IMR-90 (cell line): Measurements from ENCODE around the gene IPO7. TPM values are rescaled to one million over a fixed set of nuclear protein-coding genes. Genes with fewer than 3 reads are reported as not detected.
"Not testable (repeated sequence)": the region's sequence is repeated elsewhere in the genome, so short reads cannot be mapped to it uniquely, and the experiment has no call there.

ENCODE experiments used
- ATAC-seq: fragments of 200-7000 bp; cut with Tn5 transposase; 2 replicates; pipeline ENCODE4 v1.9.1; 2020; ENCODE audit warnings: low read depth, mild to moderate bottlenecking, moderate library complexity
- BruUV-seq: library from RNA; stranded (reverse); fragments of 400-500 nt; replicated peaks from 2 replicates; lab custom pipeline; 2021; lab: Mats Ljungman, UMichigan
- CTCF ChIA-PET: fragments of 300-600 bp; formaldehyde crosslinking; extraction: SDS; loops from one replicate; lab custom pipeline; 2021; ENCODE audit warnings: antibody characterized with exemption; lab: Yijun Ruan, JAX
- POLR2A ChIA-PET: fragments of 300-600 bp; sonication (Branson Sonifier 250); formaldehyde crosslinking; loops from one replicate; lab custom pipeline; 2022; ENCODE audit warnings: antibody characterized with exemption; ENCODE audit not compliant: unreplicated experiment; lab: Charles Lee
- DNase-seq: peaks from one replicate; pipeline ENCODE4 v3.0.0; 2013
- H2AFZ ChIP-seq: replicated peaks from 2 replicates; pipeline ENCODE3; 2013; ENCODE audit warnings: low read length, mild to moderate bottlenecking; ENCODE audit not compliant: poor library complexity
- H2AK5ac ChIP-seq: 2 replicates; pipeline ENCODE4 v1.6.1; 2013; ENCODE audit warnings: low read depth, low read length, inconsistent platforms
- H2AK9ac ChIP-seq: replicated peaks from 2 replicates; pipeline ENCODE3; 2013; ENCODE audit warnings: mild to moderate bottlenecking, low read depth, low read length, moderate library complexity; ENCODE audit not compliant: poor library complexity
- H2BK120ac ChIP-seq: 2 replicates; pipeline ENCODE4 v1.6.1; 2013; ENCODE audit warnings: low read depth, low read length, inconsistent platforms
- H2BK15ac ChIP-seq: 3 replicates; pipeline ENCODE4 v1.6.1; 2013; ENCODE audit warnings: low read depth, low read length, inconsistent platforms
- H2BK20ac ChIP-seq: 2 replicates; pipeline ENCODE4 v1.6.1; 2013; ENCODE audit warnings: low read depth, mild to moderate bottlenecking, inconsistent platforms, low read length, moderate library complexity
- H2BK5ac ChIP-seq: 2 replicates; pipeline ENCODE4 v1.6.1; 2013; ENCODE audit warnings: mild to moderate bottlenecking, low read depth, low read length, inconsistent platforms; ENCODE audit not compliant: poor library complexity, severe bottlenecking
- H3K14ac ChIP-seq: replicated peaks from 2 replicates; pipeline ENCODE4 v1.6.1; 2013; ENCODE audit warnings: low read depth, low read length, inconsistent platforms
- H3K18ac ChIP-seq: 2 replicates; pipeline ENCODE4 v1.6.1; 2013; ENCODE audit warnings: low read depth, low read length, control low read depth
- H3K23ac ChIP-seq: 2 replicates; pipeline ENCODE4 v1.6.1; 2013; ENCODE audit warnings: low read depth, low read length, inconsistent platforms
- H3K27ac ChIP-seq: 2 replicates; pipeline ENCODE4 v1.5.1; 2013; ENCODE audit warnings: mild to moderate bottlenecking, control low read depth, low read length; ENCODE audit not compliant: insufficient read depth
- H3K27me3 ChIP-seq: 2 replicates; pipeline ENCODE4 v1.6.1; 2013; ENCODE audit warnings: low read length; ENCODE audit not compliant: control insufficient read depth, insufficient read depth
- H3K36me3 ChIP-seq: 2 replicates; pipeline ENCODE4 v1.6.1; 2013; ENCODE audit warnings: low read length, mixed read lengths; ENCODE audit not compliant: control insufficient read depth, insufficient read depth
- H3K4ac ChIP-seq: 2 replicates; pipeline ENCODE4 v1.6.1; 2013; ENCODE audit warnings: low read depth, low read length, inconsistent platforms
- H3K4me1 ChIP-seq: 2 replicates; pipeline ENCODE4 v1.6.1; 2013; ENCODE audit warnings: low read length, mixed read lengths; ENCODE audit not compliant: control insufficient read depth, insufficient read depth
- H3K4me2 ChIP-seq: 2 replicates; pipeline ENCODE4 v1.6.1; 2013; ENCODE audit warnings: low read depth, mild to moderate bottlenecking, control low read depth, low read length, moderate library complexity
- H3K4me3 ChIP-seq: 2 replicates; pipeline ENCODE4 v1.5.1; 2013; ENCODE audit warnings: low read depth, mild to moderate bottlenecking, control low read depth, low read length, moderate library complexity; ENCODE audit not compliant: insufficient read depth
- H3K56ac ChIP-seq: 2 replicates; pipeline ENCODE4 v1.6.1; 2013; ENCODE audit warnings: low read length, inconsistent platforms; ENCODE audit not compliant: insufficient read depth; ENCODE audit errors: extremely low read depth
- H3K79me1 ChIP-seq, 2 experiments: 2 replicates each; pipeline ENCODE4 v1.6.1; 2013; ENCODE audit warnings: low read length in 2 of 2, inconsistent platforms in 1 of 2, low read depth in 1 of 2
- H3K9ac ChIP-seq: 2 replicates; pipeline ENCODE4 v1.6.1; 2013; ENCODE audit warnings: low read depth, low read length, control low read depth
- H3K9me1 ChIP-seq: 2 replicates; pipeline ENCODE4 v1.6.1; 2013; ENCODE audit warnings: low read length, inconsistent platforms; ENCODE audit not compliant: insufficient read depth
- H3K9me3 ChIP-seq: 2 replicates; pipeline ENCODE4 v1.6.1; 2013; ENCODE audit warnings: low read length; ENCODE audit not compliant: control insufficient read depth, insufficient read depth
- H4K20me1 ChIP-seq: 2 replicates; pipeline ENCODE4 v1.6.1; 2013; ENCODE audit warnings: low read length, inconsistent platforms; ENCODE audit not compliant: insufficient read depth
- H4K5ac ChIP-seq: 2 replicates; pipeline ENCODE4 v1.6.1; 2013; ENCODE audit warnings: mild to moderate bottlenecking, low read depth, low read length, control low read depth
- H4K8ac ChIP-seq, 2 experiments: 2 replicates each; pipeline ENCODE4 v1.6.1; 2013; ENCODE audit warnings: low read depth in 2 of 2, low read length in 2 of 2, control low read depth in 1 of 2, inconsistent platforms in 1 of 2
- H4K91ac ChIP-seq: 2 replicates; pipeline ENCODE4 v1.6.1; 2013; ENCODE audit warnings: low read depth, low read length, inconsistent platforms; ENCODE audit not compliant: insufficient read depth
- WGBS, 2 experiments: methylation state at CpG; one replicate each; pipeline versions ENCODE4 v1.1.5 to v1.1.7; 2013; ENCODE audit warnings: missing lambda C conversion rate in 2 of 2; ENCODE audit not compliant: insufficient read length in 1 of 2; ENCODE audit errors: extremely low coverage in 2 of 2; 5-methylcytosine and 5-hydroxymethylcytosine counted together
- dilution Hi-C: fragments of 300-500 bp; cut with HindIII; formaldehyde crosslinking; loops from one replicate; pipeline ENCODE4 v1.14.3; 2018; ENCODE audit warnings: low sequenced_read_pairs; ENCODE audit not compliant: unreplicated experiment
- in situ Hi-C: fragments of 300-500 bp; cut with MboI; formaldehyde crosslinking; loops from 3 replicates; pipeline ENCODE4 v1.14.3; 2019; ENCODE audit warnings: low sequenced_read_pairs, inconsistent platforms, mixed read lengths
- intact Hi-C: fragments of 100-400 bp; cut with micrococcal nuclease; formaldehyde crosslinking; loops from 2 replicates; pipeline ENCODE4 v1.10.0; 2022
- polyA plus RNA-seq, 3 experiments: library from polyadenylated mRNA; depleted of rRNA; stranded (reverse); fragments of >200 nt; gene quantifications; 2 replicates each; pipeline ENCODE4 v1.2.3, GENCODE V29; 2012; ENCODE audit warnings: low replicate concordance in 1 of 3
- total RNA-seq: library from RNA; depleted of rRNA; stranded (reverse); fragments of >200 nt; gene quantifications from 2 replicates; pipeline ENCODE4 v1.2.3, GENCODE V29; 2012

Gene IPO7
- total and polyA plus RNA-seq, 2 of the 4 experiments (the other 2 are of a cell fraction) = 40.6 to 110 TPM

DNA sequence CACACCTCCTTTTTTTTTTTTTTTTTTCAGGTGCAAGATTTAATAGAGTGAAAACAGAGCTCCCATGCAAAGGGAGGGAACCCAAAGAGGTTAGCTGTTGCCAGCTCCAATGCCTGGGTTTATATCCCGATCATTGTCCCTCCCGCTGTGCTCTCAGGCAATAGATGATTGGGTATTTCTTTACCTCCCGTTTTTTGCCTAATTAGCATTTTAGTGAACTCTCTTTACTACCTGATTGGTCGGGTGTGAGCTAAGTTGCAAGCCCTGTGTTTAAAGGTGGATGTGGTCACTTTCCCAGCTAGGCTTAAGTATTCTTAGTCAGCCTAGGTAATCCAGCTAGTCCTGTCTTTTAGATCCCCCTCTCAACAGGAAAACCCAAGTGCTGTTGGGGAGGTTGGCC lies 36.7 kb upstream of the IPO7 start:
- H3K56ac ChIP-seq, H2BK20ac ChIP-seq, H4K91ac ChIP-seq, ATAC-seq, H2AK5ac ChIP-seq, H3K9ac ChIP-seq, DNase-seq, H3K9me3 ChIP-seq, H3K79me1 ChIP-seq, H3K27ac ChIP-seq, dilution Hi-C loops, H3K4me1 ChIP-seq, H4K8ac ChIP-seq, POLR2A ChIA-PET, H3K18ac ChIP-seq, H4K5ac ChIP-seq, in situ Hi-C loops, H3K14ac ChIP-seq, H2BK15ac ChIP-seq, H3K23ac ChIP-seq, H3K27me3 ChIP-seq, H4K20me1 ChIP-seq, H2BK5ac ChIP-seq, H3K4me3 ChIP-seq, H2AFZ ChIP-seq, CTCF ChIA-PET, BruUV-seq, H2BK120ac ChIP-seq, H3K4me2 ChIP-seq, H2AK9ac ChIP-seq, intact Hi-C loops, H3K4ac ChIP-seq, H3K36me3 ChIP-seq, H3K9me1 ChIP-seq: not testable (repeated sequence)
- no CpG with 5 or more reads among the region's 4 CpGs for WGBS, 2 experiments
